HG03139 (cell line): ENCODE results near the gene AMN.
"Not testable (repeated sequence)": the region's sequence is repeated elsewhere in the genome, so short reads cannot be mapped to it uniquely, and the experiment has no call there.

Experiments
- ATAC-seq: cut with Tn5 transposase; IDR thresholded peaks from one replicate; pipeline ENCODE4 v1.9.1; 2021; ENCODE audit not compliant: unreplicated experiment

Gene AMN

DNA sequence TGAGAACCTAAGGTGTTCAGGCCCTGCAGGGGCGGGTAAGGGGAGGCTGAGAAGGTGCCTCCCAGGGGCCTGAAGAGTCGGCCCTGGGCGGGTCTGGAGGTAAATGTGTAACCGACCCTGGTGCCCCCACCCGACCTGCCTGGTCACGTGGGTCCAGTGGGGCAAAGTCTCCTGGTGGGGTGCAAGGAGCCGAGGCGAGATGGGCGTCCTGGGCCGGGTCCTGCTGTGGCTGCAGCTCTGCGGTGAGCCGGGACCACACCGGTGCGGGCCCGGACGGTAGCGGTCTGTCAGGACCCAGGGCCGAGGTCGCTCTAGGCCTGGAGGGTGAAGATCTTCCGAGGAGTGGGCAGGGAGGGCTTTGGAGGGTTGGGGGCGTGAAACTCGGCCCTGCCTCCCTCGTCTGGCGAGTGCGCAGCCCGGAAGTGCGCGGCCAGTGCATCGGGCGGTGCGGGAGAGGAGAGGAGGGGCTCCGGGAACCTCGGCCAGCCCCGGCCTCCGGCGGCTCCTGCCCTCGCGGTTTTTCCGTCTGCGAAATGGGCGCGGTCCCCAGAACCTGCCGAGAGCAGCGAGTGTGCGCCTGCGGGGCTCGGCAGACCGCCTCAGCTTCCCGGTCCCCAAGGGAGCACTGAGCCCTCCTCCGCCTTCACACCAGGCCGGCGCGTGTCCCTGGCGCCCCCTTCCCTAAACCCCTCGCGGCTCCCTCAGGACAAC is at the start of gene AMN:
TSS of gene AMN (plus strand) at position 174 of the 711 bp plus-strand sequence. CDS start at position 200, 26 bp downstream.
- ATAC-seq = no peak

DNA sequence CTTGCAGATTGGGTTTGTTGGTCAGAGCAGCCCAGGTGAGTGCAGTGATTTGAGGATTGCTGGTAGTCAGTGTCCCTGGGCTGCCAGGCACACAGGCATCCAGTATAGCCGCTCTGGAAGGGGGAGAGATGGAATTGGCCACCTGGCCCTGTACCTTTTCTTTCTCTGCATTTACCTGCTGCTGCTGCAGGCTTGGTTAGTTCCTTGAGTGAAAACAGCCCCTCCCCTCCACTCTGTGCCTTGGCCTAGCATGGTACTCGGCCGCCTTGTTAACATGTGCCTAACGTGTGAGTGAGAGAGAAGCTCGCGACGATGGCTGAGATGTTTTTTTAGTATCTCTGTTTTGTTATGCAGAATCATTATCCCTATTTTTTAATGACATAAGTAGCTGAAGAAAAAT is 49.3 kb upstream of the AMN start:
- no peak for ATAC-seq

DNA sequence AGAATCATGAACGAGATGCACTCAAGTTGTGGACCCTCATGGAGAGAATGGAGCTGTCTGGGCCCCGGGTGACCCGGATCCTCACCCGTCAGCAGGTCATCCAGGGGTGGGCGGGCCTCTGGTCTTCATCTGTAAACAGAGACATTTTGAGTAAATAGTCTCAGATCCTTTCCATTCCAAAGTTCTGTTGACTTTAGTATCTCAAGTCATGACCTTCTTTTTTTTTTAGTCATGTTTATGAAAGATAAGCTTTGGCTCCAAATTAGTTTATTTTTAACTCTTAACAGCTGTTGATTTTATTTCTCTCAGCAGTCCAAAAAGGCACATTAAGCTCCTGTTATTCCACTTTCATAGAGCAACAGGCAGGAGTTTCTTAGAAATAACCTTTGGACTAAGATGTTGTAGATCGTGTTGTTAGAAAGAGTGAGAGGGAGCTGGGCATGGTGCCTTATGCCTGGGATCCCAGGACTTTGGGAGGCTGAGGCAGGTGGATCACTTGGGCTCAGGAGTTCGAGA is 48.9 kb upstream of the AMN start:
- no peak for ATAC-seq

DNA sequence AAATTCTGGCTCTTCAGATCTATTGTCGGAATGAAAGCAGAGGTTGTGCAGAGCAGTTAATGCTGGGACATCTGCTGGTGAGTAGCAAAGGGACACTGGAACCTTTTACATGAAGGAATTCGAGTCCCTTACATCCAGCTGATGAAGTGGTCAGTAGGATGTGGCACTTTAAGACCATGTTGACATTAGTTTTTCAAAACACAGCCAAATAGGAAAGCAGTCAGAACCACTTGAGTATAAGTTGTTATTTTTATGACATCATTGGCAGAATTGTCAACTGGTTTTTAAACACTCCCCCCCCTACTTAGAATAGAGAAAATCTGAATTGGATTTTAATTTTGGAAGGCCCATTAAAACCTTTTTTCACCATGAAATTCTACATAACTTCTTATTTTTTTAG is 46.8 kb upstream of the AMN start:
- ATAC-seq = no peak

DNA sequence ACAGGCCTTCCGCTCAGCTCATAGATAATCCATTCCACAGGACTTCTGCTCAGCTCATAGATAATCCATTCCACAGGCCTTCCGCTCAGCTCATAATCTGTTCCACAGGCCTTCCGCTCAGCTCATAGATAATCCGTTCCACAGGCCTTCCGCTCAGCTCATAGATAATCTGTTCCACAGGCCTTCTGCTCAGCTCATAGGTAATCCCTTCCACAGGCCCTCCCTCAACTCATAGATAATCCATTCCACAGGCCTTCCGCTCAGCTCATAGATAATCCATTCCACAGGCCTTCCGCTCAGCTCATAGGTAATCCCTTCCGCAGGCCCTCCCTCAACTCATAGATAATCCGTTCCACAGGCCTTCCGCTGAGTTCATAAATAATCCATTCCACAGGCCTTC is 45.0 kb upstream of the AMN start:
- ATAC-seq = not testable (repeated sequence)

DNA sequence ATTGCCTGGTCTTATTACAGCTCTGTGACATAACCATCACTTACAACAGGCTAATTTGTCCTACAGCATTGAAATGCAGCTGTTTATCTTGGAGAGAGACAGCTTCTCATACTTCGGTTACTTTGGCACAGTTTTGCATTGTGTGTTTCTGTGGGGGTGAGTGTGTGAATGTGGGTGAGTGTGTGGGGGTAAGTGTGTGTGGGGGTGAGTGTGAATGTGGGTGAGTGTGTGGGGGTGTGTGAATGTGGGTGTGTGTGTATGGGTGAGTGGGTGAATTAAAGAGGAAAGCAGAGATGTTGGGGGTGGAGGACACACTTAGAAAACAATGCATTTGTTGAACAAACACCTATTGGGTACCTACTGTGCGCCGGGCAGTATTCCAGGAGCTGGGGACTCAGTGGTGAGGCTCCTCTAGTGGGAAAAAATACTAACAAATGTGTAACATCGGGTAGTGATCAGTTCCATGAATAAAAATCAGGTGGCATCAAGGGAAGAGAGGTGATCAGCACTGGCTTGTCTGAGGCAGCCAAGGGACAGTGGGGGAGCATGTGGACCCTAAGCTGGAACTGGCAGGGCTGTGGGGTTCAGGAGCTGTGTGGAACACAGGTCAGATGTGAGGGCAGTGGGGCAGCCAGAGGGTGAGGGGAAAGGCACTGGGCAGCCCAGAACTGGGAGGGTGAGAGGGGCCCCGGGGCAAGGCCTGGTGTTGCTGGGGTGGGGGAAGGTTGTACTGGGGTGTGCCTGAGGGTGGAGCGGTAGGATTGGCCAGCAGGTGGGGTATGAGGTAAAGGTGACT is 44.1 kb upstream of the AMN start:
- no peak for ATAC-seq

DNA sequence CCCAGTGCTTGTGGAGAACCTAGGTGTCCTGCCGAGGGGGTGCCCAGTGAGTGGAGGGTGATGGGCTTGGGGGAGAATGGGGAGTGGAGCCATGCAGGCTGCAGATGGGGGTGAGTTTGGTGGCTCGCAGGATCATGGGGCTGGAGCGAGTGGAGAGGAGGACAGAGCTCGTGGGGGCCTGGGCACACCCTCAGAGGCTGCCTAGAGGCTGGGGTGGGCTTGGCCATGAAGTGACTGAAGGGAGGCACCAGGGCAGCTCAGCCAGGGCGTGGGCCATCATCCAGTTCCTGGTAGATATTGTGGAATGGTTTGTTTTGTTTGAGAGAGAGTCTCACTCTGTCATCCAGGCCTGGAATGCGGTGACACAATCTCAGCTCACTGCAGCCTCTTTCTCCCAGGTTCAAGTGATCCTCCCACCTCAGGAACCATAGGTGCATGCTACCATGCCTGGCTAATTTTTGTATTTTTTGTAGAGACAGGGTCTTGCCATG is 43.4 kb upstream of the AMN start:
- ATAC-seq = no peak

DNA sequence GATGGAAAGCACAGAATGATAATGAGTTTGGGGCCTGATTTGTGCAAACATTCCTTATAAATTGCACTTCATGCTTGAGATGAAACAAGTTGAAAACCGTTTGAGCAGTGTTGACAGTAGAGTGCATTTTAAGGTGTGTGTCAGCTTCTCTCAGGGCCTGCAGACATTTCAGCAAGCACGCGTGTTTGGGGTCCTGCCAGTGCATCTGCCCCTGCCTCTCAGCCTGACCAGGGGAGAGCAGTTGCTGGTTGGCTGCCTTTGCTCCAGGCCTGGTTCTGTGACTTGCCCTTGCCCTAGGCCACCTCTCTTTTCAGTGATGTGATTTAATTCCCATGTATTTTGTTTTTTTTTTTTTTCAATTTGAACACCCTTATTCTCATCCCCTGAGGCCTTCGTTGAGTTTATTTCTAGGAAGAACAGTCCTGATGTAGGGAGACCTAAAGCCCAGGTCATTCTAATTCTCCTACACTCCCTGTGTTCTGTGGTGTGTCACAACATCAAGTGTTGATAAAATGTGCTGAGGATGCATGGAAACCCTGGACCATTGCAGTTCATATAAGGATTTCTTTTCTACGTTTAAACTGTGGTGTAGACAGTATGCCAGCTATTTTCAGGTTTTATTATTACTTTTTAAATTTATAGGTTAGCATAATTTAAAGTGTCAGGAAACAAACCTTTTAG is 40.1 kb upstream of the AMN start:
- no peak for ATAC-seq

DNA sequence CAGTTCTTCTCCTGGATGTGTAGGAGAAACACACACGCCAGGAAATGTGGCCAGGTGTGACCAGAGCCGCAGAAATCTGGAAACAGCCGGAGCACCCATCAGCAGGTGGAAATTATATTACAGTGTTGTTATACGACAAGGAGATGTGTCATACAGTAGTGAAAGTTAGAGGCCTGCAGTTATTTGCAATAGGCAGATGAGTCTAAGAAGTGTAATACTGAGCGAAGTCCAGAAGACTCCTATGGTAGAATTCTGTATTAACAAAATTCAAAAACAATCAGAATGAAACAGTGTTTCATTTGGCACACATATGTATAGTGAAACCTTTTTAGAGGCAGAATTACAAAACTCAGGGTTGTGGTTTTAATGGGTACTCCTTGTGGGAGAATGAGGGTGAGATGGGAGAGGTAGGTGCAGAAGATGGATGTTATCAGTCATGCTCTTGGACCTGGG is 39.3 kb upstream of the AMN start:
- ATAC-seq = no peak

DNA sequence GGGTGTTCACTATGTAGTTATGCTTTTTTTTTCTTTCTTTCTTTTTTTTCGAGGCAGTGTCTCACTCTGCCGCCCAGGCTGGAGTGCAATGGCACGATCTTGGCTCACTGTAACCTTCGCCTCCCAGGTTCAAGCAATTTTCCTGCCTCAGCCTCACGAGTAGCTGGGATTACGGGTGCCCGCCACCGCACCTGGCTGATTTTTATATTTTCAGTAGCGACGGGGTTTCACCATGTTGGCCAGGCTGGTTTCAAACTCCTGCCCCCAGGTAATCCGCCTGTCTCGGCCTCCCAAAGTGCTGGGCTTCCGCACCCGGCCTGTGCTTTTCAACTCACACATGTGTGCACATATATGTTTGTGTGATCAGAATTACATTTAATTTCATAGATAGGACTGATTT is 38.9 kb upstream of the AMN start:
- no peak for ATAC-seq

DNA sequence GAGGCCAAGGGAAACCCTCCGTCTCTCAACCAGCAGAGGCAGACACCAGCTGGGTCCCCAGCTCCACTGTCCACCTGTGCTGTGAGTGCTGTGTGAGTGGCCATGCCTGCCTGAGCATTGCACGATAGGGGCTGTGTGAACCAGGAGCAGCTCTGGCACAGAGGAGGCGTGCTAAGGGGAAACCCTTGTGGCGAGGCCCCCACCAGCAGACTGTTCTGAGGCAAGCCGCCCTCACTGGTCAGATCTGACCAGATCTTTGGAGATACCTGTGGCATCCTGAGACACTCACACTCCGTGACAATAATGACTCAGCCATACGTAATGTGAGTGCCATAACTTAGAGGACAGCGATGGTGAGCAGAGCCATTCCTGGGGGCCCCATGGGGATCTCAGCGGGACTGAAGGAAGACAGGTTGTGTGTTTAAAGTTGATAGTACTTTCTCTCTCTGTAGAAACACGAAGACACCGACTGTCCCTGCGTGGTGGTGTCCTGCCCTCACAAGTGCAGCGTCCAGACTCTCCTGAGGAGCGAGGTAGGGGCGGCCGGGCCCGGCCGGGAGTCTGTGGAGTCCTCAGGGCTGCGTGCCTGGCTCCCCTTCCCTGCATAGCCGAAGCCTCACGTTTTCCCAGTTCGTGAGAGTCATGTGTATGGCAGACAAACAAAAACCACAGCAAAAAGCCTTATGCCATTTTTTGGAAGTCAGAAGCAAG is 36.6 kb upstream of the AMN start:
- no peak for ATAC-seq

DNA sequence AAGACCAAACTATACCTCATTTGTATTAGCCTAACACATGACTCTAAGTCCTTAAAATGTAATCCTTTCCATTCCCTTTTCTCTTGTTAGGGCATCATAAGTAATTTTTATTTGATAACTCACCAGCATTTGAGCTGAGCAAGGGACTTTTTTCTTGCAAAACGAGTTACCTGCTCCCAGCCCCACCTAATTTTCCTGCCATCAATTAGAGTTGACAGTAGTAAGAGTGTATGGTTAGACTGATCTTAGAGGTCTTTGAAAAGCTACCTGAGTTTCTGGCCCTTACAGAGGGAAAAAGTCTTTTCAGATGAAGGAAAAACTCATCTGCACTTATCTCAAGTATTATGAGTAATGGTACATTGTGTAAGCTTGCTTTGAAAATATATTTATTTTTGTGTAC is 33.7 kb upstream of the AMN start:
- ATAC-seq = no peak

DNA sequence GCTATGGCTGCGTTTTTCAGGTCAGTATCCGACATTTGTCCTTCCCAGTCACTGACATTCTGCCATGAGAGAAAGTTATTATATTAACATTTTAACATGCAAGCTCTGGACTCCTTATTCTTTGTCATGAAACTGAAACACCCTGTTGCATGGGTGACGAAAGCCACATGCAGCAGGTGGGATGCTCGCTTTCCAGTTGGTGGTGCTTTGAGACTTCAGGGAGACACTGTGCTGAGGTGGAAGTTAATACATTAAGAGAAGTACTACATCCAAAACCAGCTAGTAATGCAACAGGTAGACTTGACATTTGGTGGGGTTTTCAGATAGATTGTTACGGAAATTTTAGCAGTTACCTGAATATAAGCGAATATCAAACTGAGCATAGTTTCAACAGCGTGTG is 32.8 kb upstream of the AMN start:
- no peak for ATAC-seq

DNA sequence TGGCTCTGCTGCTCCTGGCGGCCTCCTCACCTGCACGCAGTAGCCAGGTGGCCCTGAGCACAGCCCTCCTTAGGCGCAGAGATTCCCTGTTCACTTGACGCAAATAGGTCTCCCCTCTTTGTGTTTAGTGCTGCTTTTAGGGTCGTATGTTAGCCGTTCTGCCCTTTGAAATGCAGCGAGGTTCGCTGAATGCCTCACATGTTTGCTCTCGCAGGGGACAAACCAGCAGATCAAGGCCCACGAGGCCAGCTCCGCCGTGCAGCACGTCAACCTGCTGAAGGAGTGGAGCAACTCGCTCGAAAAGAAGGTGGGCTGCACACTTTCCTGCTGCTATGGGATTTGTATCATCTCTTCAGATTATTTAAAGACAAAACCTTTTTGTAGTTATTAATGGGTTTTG is 31.4 kb upstream of the AMN start:
- ATAC-seq = no peak

DNA sequence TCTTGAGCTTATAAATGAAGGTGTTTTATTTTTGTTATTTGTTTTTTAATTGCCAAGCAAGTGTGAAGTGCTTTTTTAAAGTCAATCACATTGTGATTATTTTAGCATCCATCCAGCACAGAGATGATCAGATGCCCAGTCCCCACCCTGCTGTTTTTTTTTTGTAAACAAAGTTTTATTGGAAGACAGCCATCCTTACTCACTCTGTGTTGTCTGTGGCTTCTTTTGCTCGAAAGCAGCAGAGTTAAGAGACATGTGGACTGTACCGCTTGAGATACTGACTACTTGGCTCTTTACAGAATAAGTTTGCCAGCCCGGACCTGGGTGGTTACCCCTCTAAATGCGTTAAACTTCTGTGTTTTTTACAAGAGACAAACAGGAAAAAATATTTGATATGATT is 30.9 kb upstream of the AMN start:
- ATAC-seq = no peak

DNA sequence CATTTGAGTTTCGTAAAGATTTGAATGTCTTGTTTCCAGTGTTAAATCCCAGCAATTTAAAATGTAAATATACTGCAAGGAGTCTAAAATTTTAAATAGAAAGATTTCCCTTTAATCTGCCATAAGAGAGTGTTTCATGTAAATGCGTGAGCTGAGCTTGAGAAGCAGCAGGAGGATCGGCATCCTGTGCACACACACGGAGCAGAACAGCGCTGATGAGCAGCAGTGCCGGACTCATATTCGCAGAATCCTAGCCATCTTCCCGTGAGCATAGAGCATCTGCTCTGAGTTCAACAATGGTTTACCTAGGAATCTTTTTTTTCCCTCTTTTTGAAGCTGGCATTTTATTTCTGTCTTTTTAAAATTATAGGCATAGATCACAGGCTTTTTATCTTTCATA is 29.8 kb upstream of the AMN start:
- no peak for ATAC-seq

DNA sequence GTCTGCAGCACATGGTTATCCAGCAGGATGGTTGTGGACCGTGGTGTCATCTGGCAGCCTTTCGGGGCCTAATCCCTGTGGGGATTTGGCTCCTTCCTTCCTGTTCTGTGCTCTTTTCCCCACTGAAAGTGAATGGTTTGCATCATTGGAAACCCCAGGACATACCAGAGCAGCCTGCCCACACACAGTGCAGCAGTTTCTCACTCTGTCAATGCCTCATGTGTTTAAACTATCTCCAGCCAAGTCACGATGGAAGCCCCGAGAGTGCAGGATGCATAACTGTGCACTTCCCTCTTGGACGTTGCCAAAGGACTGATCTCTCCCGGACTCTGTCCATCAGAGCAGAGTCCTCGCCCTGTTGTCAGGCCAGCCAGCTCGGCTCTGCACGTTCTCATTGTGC is 29.0 kb upstream of the AMN start:
- no peak for ATAC-seq

DNA sequence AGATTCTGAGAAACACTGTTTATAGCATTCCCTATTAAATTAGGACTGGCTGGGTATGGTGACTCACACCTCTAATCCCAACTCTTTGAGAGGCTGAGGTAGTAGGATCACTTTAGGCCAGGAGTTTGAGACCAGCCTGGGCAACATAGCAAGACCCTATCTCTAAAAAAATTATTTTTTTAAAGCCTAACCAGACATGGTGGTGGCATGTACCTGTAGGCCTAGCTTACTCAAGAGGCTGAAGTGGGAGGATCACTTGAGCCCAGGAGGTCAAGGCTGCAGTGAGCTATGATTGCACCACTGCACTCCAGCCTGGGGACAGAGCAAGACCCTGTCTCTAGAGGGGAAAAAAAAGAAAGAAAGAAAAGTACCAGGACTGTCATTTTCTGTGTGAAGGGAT is 25.7 kb upstream of the AMN start:
- not testable (repeated sequence) for ATAC-seq

DNA sequence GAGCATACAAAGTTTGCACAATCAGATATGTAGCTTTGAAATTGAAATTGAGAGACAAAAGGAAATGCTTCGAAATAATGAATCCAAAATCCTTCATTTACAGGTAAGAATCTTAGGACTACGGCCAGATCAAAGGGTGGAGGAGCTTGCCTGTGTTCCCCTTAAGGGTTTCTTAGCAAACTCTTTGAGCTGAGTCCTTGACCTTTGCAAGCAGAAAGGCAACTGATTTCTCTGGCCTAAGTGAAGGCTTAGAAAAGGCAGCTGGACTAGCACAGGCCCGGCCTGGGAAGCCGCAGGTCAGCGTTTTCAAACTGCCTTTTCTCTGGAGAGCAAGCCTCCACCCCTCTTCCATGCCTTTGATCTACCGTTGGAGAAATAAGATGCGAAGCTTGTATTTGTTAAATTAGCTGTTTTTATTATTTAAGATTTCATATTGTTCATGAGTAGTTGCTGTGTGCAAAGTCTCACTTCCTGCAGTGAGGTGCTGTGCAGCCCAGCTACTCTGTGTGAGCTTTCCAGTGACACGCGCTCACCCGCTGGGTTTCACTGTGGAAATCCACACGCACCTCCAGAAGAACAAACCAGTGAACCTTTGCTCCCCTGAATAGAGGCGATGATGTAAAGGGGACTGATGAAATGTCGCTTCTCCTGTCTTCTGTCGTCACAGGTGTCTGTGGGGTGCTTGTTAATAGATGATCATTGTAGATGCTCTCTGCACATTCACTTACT is 25.0 kb upstream of the AMN start:
- no peak for ATAC-seq

DNA sequence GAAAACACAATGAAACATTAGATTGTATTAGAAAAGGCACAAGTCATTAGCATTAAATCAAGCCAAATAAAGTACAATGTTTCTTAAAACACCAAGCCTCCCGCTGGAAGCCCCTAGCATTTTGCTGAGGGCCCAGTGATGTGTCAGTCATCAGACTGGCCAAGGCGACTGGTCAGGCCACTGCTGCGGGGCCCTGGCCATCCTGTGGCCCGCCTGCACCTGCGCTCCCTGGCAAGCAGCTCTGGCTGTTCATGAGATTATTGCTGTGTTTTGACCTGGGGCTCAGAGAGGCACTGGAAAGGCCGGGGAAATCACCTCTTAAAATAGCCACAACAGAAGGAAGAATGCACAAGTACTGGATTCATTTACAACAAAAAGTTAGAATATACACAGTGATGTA is 24.2 kb upstream of the AMN start:
- ATAC-seq = no peak
